HG03457 (cell line): Measurements from ENCODE around the gene CAMKK2.
"Not testable (repeated sequence)": the region's sequence is repeated elsewhere in the genome, so short reads cannot be mapped to it uniquely, and the experiment has no call there.

Experiments used
- ATAC-seq: cut with Tn5 transposase; IDR thresholded peaks from one replicate; pipeline ENCODE4 v1.9.1; 2021; ENCODE audit warnings: moderate number of reproducible peaks; ENCODE audit not compliant: unreplicated experiment

Gene CAMKK2

GRCh38 chr12:121248622-121249021, 47.9 kb downstream of the CAMKK2 start:
- no peak for ATAC-seq

GRCh38 chr12:121246893-121247557, 49.5 kb downstream of the CAMKK2 start:
- ATAC-seq = no peak

- no peak for ATAC-seq
These were observed 50.6 kb downstream of the CAMKK2 start for GRCh38 chr12:121245951-121246350.

- no peak for ATAC-seq
These were observed 51.5 kb downstream of the CAMKK2 start for GRCh38 chr12:121245031-121245430.

GRCh38 chr12:121241156-121241970, 55.1 kb downstream of the CAMKK2 start:
- ATAC-seq = no peak

- ATAC-seq = no peak
These were observed 55.9 kb downstream of the CAMKK2 start for GRCh38 chr12:121240484-121241101.

- ATAC-seq = no peak
These were observed 56.5 kb downstream of the CAMKK2 start for GRCh38 chr12:121240062-121240420.

GRCh38 chr12:121239351-121240061, 57.0 kb downstream of the CAMKK2 start:
- no peak for ATAC-seq

GRCh38 chr12:121238604-121239350, 57.7 kb downstream of the CAMKK2 start:
- ATAC-seq = no peak

GRCh38 chr12:121238086-121238485, 58.4 kb downstream of the CAMKK2 start:
- no peak for ATAC-seq

GRCh38 chr12:121237415-121237814, 59.1 kb downstream of the CAMKK2 start:
- no peak for ATAC-seq

- ATAC-seq = no peak
These were observed 59.7 kb downstream of the CAMKK2 start for GRCh38 chr12:121236776-121237175.

GRCh38 chr12:121233628-121234020, 62.9 kb downstream of the CAMKK2 start:
- no peak for ATAC-seq

GRCh38 chr12:121232977-121233627, 63.4 kb downstream of the CAMKK2 start:
- ATAC-seq = no peak

- ATAC-seq = no peak
These were observed 64.3 kb downstream of the CAMKK2 start for GRCh38 chr12:121232163-121232562.

GRCh38 chr12:121230538-121230907, 66.0 kb downstream of the CAMKK2 start:
- no peak for ATAC-seq

GRCh38 chr12:121229826-121230537, 66.5 kb downstream of the CAMKK2 start:
- not testable (repeated sequence) for ATAC-seq

- no peak for ATAC-seq
These were observed 67.4 kb downstream of the CAMKK2 start for GRCh38 chr12:121228919-121229665.

- ATAC-seq = no peak
These were observed 69.2 kb downstream of the CAMKK2 start for GRCh38 chr12:121227294-121227693.
